HG03575 (cell line): ENCODE measurements around the gene PHOSPHO2.
"Not testable (repeated sequence)": the region's sequence is repeated elsewhere in the genome, so short reads cannot be mapped to it uniquely, and the experiment has no call there.

Source experiments
- ATAC-seq: cut with Tn5 transposase; IDR thresholded peaks from one replicate; pipeline ENCODE4 v1.9.1; 2021; ENCODE audit not compliant: unreplicated experiment, insufficient number of reproducible peaks, low FRiP score; ENCODE audit errors: extremely low read depth

PHOSPHO2 gene

GRCh38 chr2:169683054-169683424 is 11.2 kb upstream of the PHOSPHO2 start:
- no peak for ATAC-seq

GRCh38 chr2:169683425-169684134 is 10.7 kb upstream of the PHOSPHO2 start:
- no peak for ATAC-seq

GRCh38 chr2:169684135-169684565 is 10.1 kb upstream of the PHOSPHO2 start:
- no peak for ATAC-seq

GRCh38 chr2:169684712-169685111 is 9.6 kb upstream of the PHOSPHO2 start:
- not testable (repeated sequence) for ATAC-seq

GRCh38 chr2:169686825-169687224 is 7.4 kb upstream of the PHOSPHO2 start:
- not testable (repeated sequence) for ATAC-seq

- not testable (repeated sequence) for ATAC-seq
Measured at GRCh38 chr2:169687943-169688342, 6.3 kb upstream of the PHOSPHO2 start.

GRCh38 chr2:169690958-169691357 is 3.3 kb upstream of the PHOSPHO2 start:
- no peak for ATAC-seq

GRCh38 chr2:169692718-169693117 is 1.6 kb upstream of the PHOSPHO2 start:
- no peak for ATAC-seq

- no peak for ATAC-seq
Measured at GRCh38 chr2:169693360-169693759, 909 bp upstream of the PHOSPHO2 start.

- ATAC-seq = no peak
Measured at GRCh38 chr2:169694894-169695260, 608 bp downstream of the PHOSPHO2 start.

GRCh38 chr2:169696381-169696780 is 2.1 kb downstream of the PHOSPHO2 start:
- no peak for ATAC-seq

- ATAC-seq = not testable (repeated sequence)
Measured at GRCh38 chr2:169699173-169699572, 4.9 kb downstream of the PHOSPHO2 start.

GRCh38 chr2:169702996-169703395 is 8.7 kb downstream of the PHOSPHO2 start:
- ATAC-seq = no peak

- ATAC-seq = no peak
Measured at GRCh38 chr2:169704160-169704708, 10.0 kb downstream of the PHOSPHO2 start.

- no peak for ATAC-seq
Measured at GRCh38 chr2:169705927-169706326, 11.7 kb downstream of the PHOSPHO2 start.

GRCh38 chr2:169707626-169708025 is 13.4 kb downstream of the PHOSPHO2 start:
- ATAC-seq = no peak

- ATAC-seq = no peak
Measured at GRCh38 chr2:169709331-169709730, 15.1 kb downstream of the PHOSPHO2 start.

GRCh38 chr2:169709981-169710380 is 15.7 kb downstream of the PHOSPHO2 start:
- ATAC-seq = no peak

- no peak for ATAC-seq
Measured at GRCh38 chr2:169711751-169712509, 17.7 kb downstream of the PHOSPHO2 start.

GRCh38 chr2:169712791-169713227 is 18.5 kb downstream of the PHOSPHO2 start:
- no peak for ATAC-seq
